OCI-LY7 (cell line): ENCODE measurements around the gene COL17A1.

ENCODE experiments used
- EZH2phosphoT487 ChIP-seq: fragments of 200-600 bp; sonication (generic); IDR thresholded peaks from 2 replicates; pipeline ENCODE4 v1.6.1; 2018; ENCODE audit warnings: low read depth, borderline replicate concordance, mild to moderate bottlenecking, mixed run types, antibody characterized with exemption, low read length, moderate library complexity, mixed read lengths
- TF ChIP-seq, protein P1 (sequence below): fragments of 200-600 bp; sonication (generic); conservative IDR thresholded peaks from 2 replicates; pipeline ENCODE4 v1.5.1; 2014; ENCODE audit warnings: mild to moderate bottlenecking, antibody characterized with exemption, low read length, moderate library complexity, mixed read lengths

DNA sequence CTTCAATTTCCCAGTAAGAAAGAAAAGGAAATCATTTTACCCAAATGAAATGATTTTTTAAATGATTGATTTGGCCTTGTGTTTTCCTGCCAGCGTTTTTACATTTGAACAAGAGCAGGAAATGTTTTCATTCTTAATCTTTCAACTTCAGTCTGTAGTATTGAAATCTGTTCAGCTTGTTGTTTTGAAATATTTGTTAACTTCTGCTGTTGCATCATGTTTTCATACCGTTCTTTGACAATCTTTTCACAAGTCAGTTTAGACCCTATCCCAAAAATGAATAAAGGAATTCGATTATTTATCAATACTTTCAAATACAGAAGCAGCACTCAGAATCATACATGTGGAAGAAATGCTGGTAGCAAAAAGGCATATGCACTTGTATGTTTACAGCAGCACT lies 44.4 kb upstream of the COL17A1 start:
- TF ChIP-seq, protein P1, sequence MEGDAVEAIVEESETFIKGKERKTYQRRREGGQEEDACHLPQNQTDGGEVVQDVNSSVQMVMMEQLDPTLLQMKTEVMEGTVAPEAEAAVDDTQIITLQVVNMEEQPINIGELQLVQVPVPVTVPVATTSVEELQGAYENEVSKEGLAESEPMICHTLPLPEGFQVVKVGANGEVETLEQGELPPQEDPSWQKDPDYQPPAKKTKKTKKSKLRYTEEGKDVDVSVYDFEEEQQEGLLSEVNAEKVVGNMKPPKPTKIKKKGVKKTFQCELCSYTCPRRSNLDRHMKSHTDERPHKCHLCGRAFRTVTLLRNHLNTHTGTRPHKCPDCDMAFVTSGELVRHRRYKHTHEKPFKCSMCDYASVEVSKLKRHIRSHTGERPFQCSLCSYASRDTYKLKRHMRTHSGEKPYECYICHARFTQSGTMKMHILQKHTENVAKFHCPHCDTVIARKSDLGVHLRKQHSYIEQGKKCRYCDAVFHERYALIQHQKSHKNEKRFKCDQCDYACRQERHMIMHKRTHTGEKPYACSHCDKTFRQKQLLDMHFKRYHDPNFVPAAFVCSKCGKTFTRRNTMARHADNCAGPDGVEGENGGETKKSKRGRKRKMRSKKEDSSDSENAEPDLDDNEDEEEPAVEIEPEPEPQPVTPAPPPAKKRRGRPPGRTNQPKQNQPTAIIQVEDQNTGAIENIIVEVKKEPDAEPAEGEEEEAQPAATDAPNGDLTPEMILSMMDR = no peak
- TF ChIP-seq EZH2phosphoT487 = no peak
